Activated naive CD8-positive, alpha-beta T cell (primary cell): Measurements from ENCODE around the gene PLXNB2.
A peak's percentile ranks its signal among the peaks of the same experiment; 100 is the strongest.

Source experiments
- H3K27ac Mint-ChIP-seq: one replicate; pipeline ENCODE4 v1.8.0; 2021; ENCODE audit warnings: mixed read lengths
- H3K27me3 Mint-ChIP-seq: one replicate; pipeline ENCODE4 v1.8.0; 2021; ENCODE audit warnings: mixed read lengths
- H3K36me3 Mint-ChIP-seq: one replicate; pipeline ENCODE4 v1.8.0; 2021; ENCODE audit warnings: mixed read lengths
- H3K4me1 Mint-ChIP-seq: one replicate; pipeline ENCODE4 v1.8.0; 2021; ENCODE audit warnings: low read depth, mixed read lengths
- H3K4me3 Mint-ChIP-seq: one replicate; pipeline ENCODE4 v1.8.0; 2021; ENCODE audit warnings: mild to moderate bottlenecking, mixed read lengths
- H3K9me3 Mint-ChIP-seq: one replicate; pipeline ENCODE4 v1.8.0; 2021; ENCODE audit warnings: low read depth, mixed read lengths

The PLXNB2 gene

GRCh38 chr22:50245214-50246072 is 62.0 kb downstream of the PLXNB2 start:
- peak overlapping the region; percentile 100 for H3K27ac Mint-ChIP-seq
- peaks cover 4% of the 10 kb centered on the region for H3K36me3 Mint-ChIP-seq
- H3K4me3 Mint-ChIP-seq: peak overlapping the region; percentile 100
- H3K27me3 Mint-ChIP-seq: no peaks in the 10 kb centered on the region
- H3K9me3 Mint-ChIP-seq: no peaks in the 10 kb centered on the region
- peaks cover 26% of the 10 kb centered on the region for H3K4me1 Mint-ChIP-seq

- Mint-ChIP-seq H3K36me3 (peaks cover 4% of the 10 kb centered on the region), H3K9me3 (no peaks in the 10 kb centered on the region), H3K27ac (peak within 1 kb of the TSS; percentile 100), H3K27me3 (no peaks in the 10 kb centered on the region), H3K4me3 (peak within 1 kb of the TSS; percentile 100), H3K4me1 (peaks cover 24% of the 10 kb centered on the region)
These were observed 62.8 kb downstream of the PLXNB2 start, which contains the start of gene TUBGCP6 for GRCh38 chr22:50244420-50245213. TUBGCP6 (minus strand) TSS chr22:50245023; CDS start chr22:50244459, 564 bp downstream.

- Mint-ChIP-seq H3K27me3 (no peaks in the 10 kb centered on the region), H3K27ac (peak overlapping the region; percentile 100), H3K9me3 (no peaks in the 10 kb centered on the region), H3K4me3 (peak overlapping the region; percentile 100), H3K4me1 (peaks cover 24% of the 10 kb centered on the region), H3K36me3 (peaks cover 4% of the 10 kb centered on the region)
These were observed 63.6 kb downstream of the PLXNB2 start for GRCh38 chr22:50243685-50244419.

GRCh38 chr22:50242406-50242949 is 65.0 kb downstream of the PLXNB2 start:
- H3K27ac Mint-ChIP-seq: peak overlapping the region; percentile 55
- H3K9me3 Mint-ChIP-seq: no peaks in the 10 kb centered on the region

GRCh38 chr22:50238755-50239154 is 68.7 kb downstream of the PLXNB2 start:
- Mint-ChIP-seq H3K9me3 (no peaks in the 10 kb centered on the region), H3K4me3 (no peak overlapping the region), H3K36me3 (peaks cover 4% of the 10 kb centered on the region), H3K27ac (no peak overlapping the region), H3K27me3 (no peaks in the 10 kb centered on the region), H3K4me1 (peaks cover 29% of the 10 kb centered on the region)

More at GRCh38 chr22:50242406-50242949, 65.0 kb downstream of the PLXNB2 start:
- no peaks in the 10 kb centered on the region for H3K27me3 Mint-ChIP-seq
- peaks cover 4% of the 10 kb centered on the region for H3K36me3 Mint-ChIP-seq
- peak overlapping the region; percentile 100 for H3K4me3 Mint-ChIP-seq
- peaks cover 29% of the 10 kb centered on the region for H3K4me1 Mint-ChIP-seq

- Mint-ChIP-seq H3K36me3 (peaks cover 4% of the 10 kb centered on the region), H3K27ac (no peak overlapping the region), H3K27me3 (no peaks in the 10 kb centered on the region), H3K4me1 (peaks cover 23% of the 10 kb centered on the region), H3K4me3 (no peak overlapping the region), H3K9me3 (no peaks in the 10 kb centered on the region)
These were observed 70.6 kb downstream of the PLXNB2 start for GRCh38 chr22:50236731-50237409.

- Mint-ChIP-seq H3K4me1 (peaks cover 12% of the 10 kb centered on the region), H3K27ac (no peak overlapping the region), H3K9me3 (no peaks in the 10 kb centered on the region), H3K36me3 (peaks cover 2% of the 10 kb centered on the region), H3K4me3 (no peak overlapping the region), H3K27me3 (no peaks in the 10 kb centered on the region)
These were observed 74.2 kb downstream of the PLXNB2 start for GRCh38 chr22:50233223-50233622.

GRCh38 chr22:50232481-50233151 is 74.8 kb downstream of the PLXNB2 start:
- Mint-ChIP-seq H3K27ac (no peak overlapping the region), H3K4me3 (no peak overlapping the region), H3K36me3 (peaks cover 2% of the 10 kb centered on the region), H3K27me3 (no peaks in the 10 kb centered on the region), H3K9me3 (no peaks in the 10 kb centered on the region), H3K4me1 (peaks cover 9% of the 10 kb centered on the region)

GRCh38 chr22:50229370-50229769 is 78.1 kb downstream of the PLXNB2 start:
- no peak overlapping the region for H3K27ac Mint-ChIP-seq
- H3K27me3 Mint-ChIP-seq: no peaks in the 10 kb centered on the region

GRCh38 chr22:50228366-50228765 is 79.1 kb downstream of the PLXNB2 start:
- H3K36me3 Mint-ChIP-seq: no peaks in the 10 kb centered on the region
- H3K9me3 Mint-ChIP-seq: no peaks in the 10 kb centered on the region
- H3K4me1 Mint-ChIP-seq: peaks cover 3% of the 10 kb centered on the region
- H3K27ac Mint-ChIP-seq: no peak overlapping the region
- no peaks in the 10 kb centered on the region for H3K27me3 Mint-ChIP-seq
- no peak overlapping the region for H3K4me3 Mint-ChIP-seq

More at GRCh38 chr22:50229370-50229769, 78.1 kb downstream of the PLXNB2 start:
- no peak overlapping the region for H3K4me3 Mint-ChIP-seq
- H3K36me3 Mint-ChIP-seq: no peaks in the 10 kb centered on the region
- no peaks in the 10 kb centered on the region for H3K9me3 Mint-ChIP-seq
- H3K4me1 Mint-ChIP-seq: peaks cover 3% of the 10 kb centered on the region

- Mint-ChIP-seq H3K36me3 (peaks cover 2% of the 10 kb centered on the region), H3K27me3 (no peaks in the 10 kb centered on the region), H3K4me1 (peaks cover 1% of the 10 kb centered on the region), H3K9me3 (no peaks in the 10 kb centered on the region), H3K4me3 (no peak overlapping the region), H3K27ac (no peak overlapping the region)
These were observed 79.7 kb downstream of the PLXNB2 start for GRCh38 chr22:50227579-50228215.

GRCh38 chr22:50226875-50227165 is 80.6 kb downstream of the PLXNB2 start:
- H3K27ac Mint-ChIP-seq: no peak overlapping the region
- no peaks in the 10 kb centered on the region for H3K9me3 Mint-ChIP-seq
- no peak overlapping the region for H3K4me3 Mint-ChIP-seq
- peaks cover 1% of the 10 kb centered on the region for H3K4me1 Mint-ChIP-seq
- H3K36me3 Mint-ChIP-seq: peaks cover 2% of the 10 kb centered on the region
- no peaks in the 10 kb centered on the region for H3K27me3 Mint-ChIP-seq

- Mint-ChIP-seq H3K4me3 (no peak overlapping the region), H3K36me3 (peaks cover 2% of the 10 kb centered on the region), H3K27me3 (no peaks in the 10 kb centered on the region), H3K4me1 (peaks cover 1% of the 10 kb centered on the region), H3K27ac (no peak overlapping the region), H3K9me3 (no peaks in the 10 kb centered on the region)
These were observed 81.2 kb downstream of the PLXNB2 start for GRCh38 chr22:50226063-50226874.
